Measurements from ENCODE around the gene SMG5. TPM values are rescaled to one million over a fixed set of nuclear protein-coding genes. Genes with fewer than 3 reads are reported as not detected.

Gene SMG5
- total RNA-seq, 4 donors from 2014 or later, result 58.0 to 85.8 (median 67.5) TPM

- no peak for TF ChIP-seq EP300 (IDR thresholded peaks at IDR 0.05)
- no peak for TF ChIP-seq CTCF (IDR thresholded peaks at IDR 0.05)
- no peak for TF ChIP-seq POLR2A (IDR thresholded peaks at IDR 0.05)
- peaks cover 0 to 51% (median 0%) of the 10 kb centered on the region in 3 donors for H3K36me3 ChIP-seq
- WGBS, 2 donors, result 65 to 68% methylated on average over 2 of the region's 2 CpGs
- DNase-seq (ENCODE audit: low spot score in 2 of 2), result no peak
- H3K4me3 ChIP-seq, result no peak overlapping the region
- peak overlapping the region in 1 of 4 donors; percentile 2 for H3K27ac ChIP-seq
- H3K27me3 ChIP-seq, result no peaks in the 10 kb centered on the region
- H3K9me3 ChIP-seq, result no peaks in the 10 kb centered on the region
- H3K4me1 ChIP-seq, result peaks cover 0 to 41% (median 28%) of the 10 kb centered on the region in 4 donors
Observed at GRCh38 chr1:156244126-156244525, 38.5 kb downstream of the SMG5 start.

- Histone ChIP-seq H3K27ac (peak overlapping the region in 1 of 4 donors; percentile 9), H3K4me1 (peaks cover 0 to 30% (median 26%) of the 10 kb centered on the region in 4 donors), H3K36me3 (peaks cover 0 to 62% (median 10%) of the 10 kb centered on the region in 3 donors), H3K27me3 (no peaks in the 10 kb centered on the region), H3K9me3 (no peaks in the 10 kb centered on the region), H3K4me3 (no peak overlapping the region)
- no peak for TF ChIP-seq POLR2A (IDR thresholded peaks at IDR 0.05)
- no peak for TF ChIP-seq EP300 (IDR thresholded peaks at IDR 0.05)
- no peak for TF ChIP-seq CTCF (IDR thresholded peaks at IDR 0.05)
- WGBS, 2 donors, result 45 to 61% methylated on average over 7 to 9 of the region's 10 CpGs
- no peak for DNase-seq (ENCODE audit: low spot score in 2 of 2)
Observed at GRCh38 chr1:156242738-156243137, 39.9 kb downstream of the SMG5 start.

- WGBS, 2 donors, result 69 to 75% methylated on average over 10 to 13 of the region's 14 CpGs
- Histone ChIP-seq H3K4me1 (peaks cover 0 to 22% (median 19%) of the 10 kb centered on the region in 4 donors), H3K36me3 (peaks cover 0 to 70% (median 18%) of the 10 kb centered on the region in 3 donors), H3K4me3 (no peak within 1 kb of the TSS), H3K27me3 (no peaks in the 10 kb centered on the region), H3K9me3 (no peaks in the 10 kb centered on the region), H3K27ac (peak within 1 kb of the TSS in 1 of 4 donors; percentile 40)
- no peak for DNase-seq (ENCODE audit: low spot score in 2 of 2)
- TF ChIP-seq CTCF (IDR thresholded peaks at IDR 0.05), result no peak
- TF ChIP-seq POLR2A (IDR thresholded peaks at IDR 0.05), result no peak
- TF ChIP-seq EP300 (IDR thresholded peaks at IDR 0.05), result no peak
Observed at GRCh38 chr1:156241926-156242325, 40.7 kb downstream of the SMG5 start, which contains the start of gene BGLAP. TSS of gene BGLAP (plus strand) at chr1:156242184. CDS start at chr1:156242232, 48 bp downstream.

- peaks cover 0 to 17% (median 13%) of the 10 kb centered on the region in 4 donors for H3K4me1 ChIP-seq
- H3K36me3 ChIP-seq, result peaks cover 0 to 75% (median 21%) of the 10 kb centered on the region in 3 donors
- WGBS, 2 donors, result 32 to 50% methylated on average over 4 to 14 of the region's 15 CpGs
- peak overlapping the region in 1 of 4 donors; percentile 40 for H3K27ac ChIP-seq
- no peaks in the 10 kb centered on the region for H3K27me3 ChIP-seq
- no peak for TF ChIP-seq EP300 (IDR thresholded peaks at IDR 0.05)
- TF ChIP-seq CTCF (IDR thresholded peaks at IDR 0.05), result no peak
- no peak for TF ChIP-seq POLR2A (IDR thresholded peaks at IDR 0.05)
- no peak overlapping the region for H3K4me3 ChIP-seq
- DNase-seq (ENCODE audit: low spot score in 2 of 2), result no peak
- H3K9me3 ChIP-seq, result no peaks in the 10 kb centered on the region
Observed at GRCh38 chr1:156241311-156241811, 41.3 kb downstream of the SMG5 start.

GRCh38 chr1:156238248-156238647 lies 44.4 kb downstream of the SMG5 start:
- Histone ChIP-seq H3K4me3 (no peak overlapping the region), H3K27ac (no peak overlapping the region), H3K9me3 (no peaks in the 10 kb centered on the region), H3K36me3 (peaks cover 0 to 91% (median 25%) of the 10 kb centered on the region in 3 donors), H3K4me1 (no peaks in the 10 kb centered on the region), H3K27me3 (no peaks in the 10 kb centered on the region)
- TF ChIP-seq EP300 (IDR thresholded peaks at IDR 0.05) (no peak), POLR2A (IDR thresholded peaks at IDR 0.05) (no peak), CTCF (IDR thresholded peaks at IDR 0.05) (no peak)
- no peak for DNase-seq (ENCODE audit: low spot score in 2 of 2)
- WGBS, 2 donors, result 94 to 95% methylated on average over 5 of the region's 5 CpGs

Measured in tibial nerve (tissue), 4 donors.